GM19455 (cell line): ENCODE results near the gene KCNJ3.

Experiments
- ATAC-seq: cut with Tn5 transposase; IDR thresholded peaks from one replicate; pipeline ENCODE4 v1.9.1; 2021; ENCODE audit not compliant: unreplicated experiment

The KCNJ3 gene

DNA sequence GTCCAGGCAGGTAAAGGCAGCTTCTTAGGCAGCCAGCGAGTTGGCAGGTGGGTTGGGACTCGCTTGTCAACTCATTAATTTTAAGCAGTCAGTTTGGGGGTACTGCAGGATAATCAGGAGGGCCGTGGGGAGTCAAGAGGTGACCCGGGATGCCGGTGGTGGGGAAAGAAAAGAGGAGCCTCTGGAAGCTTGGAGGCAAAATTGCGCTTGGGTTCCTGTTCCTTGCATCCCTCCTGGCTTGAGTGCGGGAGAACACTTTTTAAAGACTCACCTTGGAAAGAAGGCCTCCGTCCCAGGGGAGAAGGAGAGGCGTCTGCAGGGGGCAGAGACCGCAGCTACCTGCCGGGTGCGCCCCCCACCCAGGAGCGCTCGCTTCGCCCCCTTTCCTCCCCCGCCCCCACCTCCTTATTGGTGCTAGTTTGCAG, at the start of gene KCNJ3:
TSS of gene KCNJ3 (plus strand) at position 400 of the 425 bp plus-strand sequence. CDS start 81 bp downstream, outside the sequence.
- no peak for ATAC-seq

GRCh38 chr2:154655499-154655898, 43.0 kb upstream of the KCNJ3 start:
- no peak for ATAC-seq

GRCh38 chr2:154658854-154659253, 39.6 kb upstream of the KCNJ3 start:
- ATAC-seq = no peak

- ATAC-seq = no peak
Observed at GRCh38 chr2:154664248-154664647, 34.2 kb upstream of the KCNJ3 start.

DNA sequence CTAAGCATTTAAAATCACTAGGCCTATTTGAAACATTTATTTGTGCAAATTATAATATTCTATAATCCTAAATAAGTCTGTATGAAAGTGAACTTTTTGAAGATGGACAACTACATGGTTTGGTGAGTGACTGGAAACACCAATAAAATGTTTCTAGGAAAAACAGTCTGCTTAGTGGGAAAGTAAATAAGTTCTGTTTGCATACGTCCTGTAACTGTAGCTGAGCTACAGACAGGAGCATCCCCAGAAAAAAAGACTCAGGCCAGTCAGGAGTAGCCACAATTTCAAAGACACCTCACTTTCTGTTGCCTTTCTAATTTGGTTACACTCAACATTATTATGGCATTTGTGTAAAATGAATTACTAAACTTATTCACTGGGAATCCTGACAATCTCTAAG, 28.4 kb upstream of the KCNJ3 start:
- ATAC-seq = no peak

DNA sequence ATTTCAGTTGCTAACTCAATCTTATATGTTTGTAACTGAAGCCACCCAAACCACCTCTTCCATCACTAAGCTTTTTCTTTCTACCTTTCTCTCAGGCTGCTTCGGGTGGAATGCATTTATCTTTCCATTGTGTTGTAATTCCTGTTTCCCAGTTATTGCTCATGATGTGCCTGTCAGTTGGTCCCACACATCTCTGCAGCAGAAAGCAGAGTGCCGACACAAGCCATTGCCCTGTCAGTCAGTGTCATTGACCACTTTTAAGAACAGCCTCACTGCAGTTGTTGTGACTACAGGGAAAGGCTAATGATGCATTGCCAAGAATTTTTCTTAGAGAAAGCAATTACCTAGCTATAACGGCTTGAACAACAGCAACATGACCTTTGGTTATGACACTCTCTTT, 24.8 kb upstream of the KCNJ3 start:
- no peak for ATAC-seq

DNA sequence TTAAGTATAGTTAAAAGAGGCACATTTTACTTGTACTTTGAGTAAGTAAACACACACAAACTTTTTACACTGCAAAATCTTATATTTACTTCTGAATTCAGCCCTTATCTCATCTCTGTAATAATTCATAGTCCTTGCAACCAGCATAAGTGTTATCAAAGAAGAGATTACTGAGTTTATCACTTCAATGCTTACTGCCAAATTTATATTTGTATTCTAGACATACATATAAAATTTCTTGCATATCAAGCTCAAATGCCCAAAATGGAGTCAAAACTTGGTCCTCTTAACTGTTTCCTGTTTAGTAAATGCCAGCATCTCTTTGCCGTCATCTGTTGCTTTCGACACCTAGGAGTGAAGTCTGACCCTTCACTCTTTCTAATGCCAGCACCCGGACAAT, 21.1 kb upstream of the KCNJ3 start:
- no peak for ATAC-seq

DNA sequence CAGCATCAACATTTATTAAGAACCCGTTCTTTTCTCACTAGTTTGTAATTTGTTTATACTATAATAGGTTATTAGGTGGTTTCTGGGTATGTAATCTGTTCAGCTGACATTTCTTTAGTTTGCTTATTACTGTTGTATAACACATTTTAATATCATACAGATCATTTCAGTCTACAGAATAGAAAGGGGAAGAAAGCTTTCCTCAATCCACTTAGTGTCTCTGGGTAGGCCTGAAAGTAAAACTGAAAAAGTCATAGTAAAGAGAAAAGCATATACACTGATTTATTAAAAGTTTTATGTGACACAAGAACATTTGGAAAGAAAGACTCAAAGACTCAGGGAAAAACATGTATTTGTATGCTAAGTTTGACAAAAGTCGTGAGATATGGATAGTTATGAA, 16.8 kb upstream of the KCNJ3 start:
- ATAC-seq = no peak

- ATAC-seq = no peak
Observed at GRCh38 chr2:154686162-154686561, 12.3 kb upstream of the KCNJ3 start.

- no peak for ATAC-seq
Observed at GRCh38 chr2:154688373-154688772, 10.1 kb upstream of the KCNJ3 start.

DNA sequence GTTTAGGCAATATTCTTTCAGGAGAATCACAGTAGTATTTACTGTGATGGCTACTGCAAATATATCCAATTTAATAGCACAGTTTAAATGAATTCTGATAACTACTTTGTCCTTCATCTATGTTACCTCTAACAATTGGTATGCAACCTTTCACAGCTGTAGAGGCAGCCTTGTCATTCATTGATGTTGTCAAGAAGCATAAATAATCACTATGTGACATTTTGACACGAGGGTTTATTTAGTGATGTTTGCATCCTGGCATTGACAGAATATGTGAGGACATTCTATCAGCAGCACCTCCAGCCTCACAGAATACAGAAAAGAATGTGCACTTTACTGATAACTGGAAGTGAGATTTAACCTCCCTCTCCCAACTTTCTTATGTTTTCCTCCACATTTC, 9.3 kb upstream of the KCNJ3 start:
- ATAC-seq = no peak

DNA sequence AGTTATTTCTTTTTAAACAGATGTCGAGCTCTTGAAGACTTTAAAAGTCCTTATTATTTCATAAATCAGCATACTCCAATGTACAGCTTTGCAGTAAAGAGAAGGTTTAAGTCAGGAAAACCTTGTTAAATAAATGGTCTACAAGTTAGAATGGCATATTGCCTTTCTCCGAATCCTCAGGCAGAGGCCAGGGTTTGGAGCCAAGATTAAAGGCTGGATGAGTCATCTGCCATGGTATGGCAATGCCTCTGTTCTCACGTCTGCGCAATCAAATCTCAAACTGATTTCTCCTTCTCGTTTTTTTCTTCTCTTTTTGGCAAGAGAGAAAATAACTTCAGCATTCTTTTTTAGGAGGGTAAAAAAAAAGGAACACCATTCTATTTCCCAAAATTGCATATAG, 5.6 kb upstream of the KCNJ3 start:
- ATAC-seq = no peak

DNA sequence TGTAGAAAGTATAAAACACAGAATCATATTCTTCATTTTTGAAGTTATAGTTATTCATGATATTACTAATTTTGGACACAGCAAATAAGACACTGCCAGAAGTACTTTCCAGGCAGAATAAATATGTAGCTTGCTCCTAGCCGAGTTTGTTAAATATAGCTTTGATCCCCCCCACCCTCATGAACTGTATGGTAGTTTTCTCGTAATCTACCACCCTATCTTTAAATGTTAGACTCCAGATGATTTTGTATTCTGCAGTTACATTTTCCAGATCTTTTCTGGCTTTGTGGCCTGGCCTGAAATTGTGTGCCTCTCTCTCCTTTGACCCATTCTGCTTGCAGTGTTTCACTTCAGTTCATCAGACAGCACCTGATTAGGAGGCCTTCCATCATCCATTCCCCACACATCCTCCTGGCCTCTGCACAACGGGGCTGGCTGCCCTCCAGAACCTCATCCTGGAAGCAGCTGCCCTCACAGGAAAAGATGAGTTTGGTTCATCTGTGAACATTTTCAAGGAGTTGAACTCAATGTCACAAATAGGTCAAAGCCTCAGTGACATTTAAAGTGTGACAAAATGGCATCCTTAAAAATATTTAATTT, 4.7 kb upstream of the KCNJ3 start:
- ATAC-seq = no peak

DNA sequence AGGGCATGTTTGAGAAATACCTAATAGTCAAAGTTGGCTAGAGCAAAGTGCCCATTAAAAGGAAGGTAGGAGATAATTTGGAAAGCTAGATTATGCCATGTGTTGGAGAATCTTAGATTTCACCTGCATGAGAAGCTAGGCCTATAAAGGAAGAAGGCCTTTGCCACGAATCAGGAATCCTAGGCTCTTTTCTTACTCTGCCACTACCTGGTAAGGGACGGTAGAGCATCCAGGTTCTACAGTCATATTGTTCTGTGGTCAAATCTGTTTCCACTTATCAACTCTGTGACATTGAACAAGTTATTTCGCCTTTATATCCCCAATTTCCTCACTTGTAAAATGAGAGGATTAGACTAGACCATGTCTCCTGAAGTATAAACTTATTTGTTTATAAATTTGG, 3.6 kb upstream of the KCNJ3 start:
- no peak for ATAC-seq

DNA sequence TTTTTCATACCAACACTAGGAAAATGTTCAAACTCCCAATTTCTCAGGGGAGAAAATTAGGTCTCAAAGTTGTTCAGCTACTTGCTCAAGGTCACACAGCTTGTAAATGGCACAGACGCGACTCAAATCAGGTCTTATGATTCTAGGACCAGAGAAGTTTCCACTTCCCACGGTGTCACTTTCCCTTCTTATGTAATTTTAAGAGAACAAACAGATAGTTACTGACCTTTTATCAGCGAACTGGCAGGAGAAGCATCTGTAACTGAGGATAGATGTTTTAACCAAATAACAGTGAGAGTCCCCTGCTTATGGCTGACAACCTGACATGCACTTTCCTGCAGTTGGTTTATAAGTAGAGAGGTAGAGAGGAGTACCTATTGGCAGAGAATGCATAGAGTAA, 2.1 kb upstream of the KCNJ3 start:
- no peak for ATAC-seq

- no peak for ATAC-seq
Observed at GRCh38 chr2:154696810-154697417, 1.6 kb upstream of the KCNJ3 start.

DNA sequence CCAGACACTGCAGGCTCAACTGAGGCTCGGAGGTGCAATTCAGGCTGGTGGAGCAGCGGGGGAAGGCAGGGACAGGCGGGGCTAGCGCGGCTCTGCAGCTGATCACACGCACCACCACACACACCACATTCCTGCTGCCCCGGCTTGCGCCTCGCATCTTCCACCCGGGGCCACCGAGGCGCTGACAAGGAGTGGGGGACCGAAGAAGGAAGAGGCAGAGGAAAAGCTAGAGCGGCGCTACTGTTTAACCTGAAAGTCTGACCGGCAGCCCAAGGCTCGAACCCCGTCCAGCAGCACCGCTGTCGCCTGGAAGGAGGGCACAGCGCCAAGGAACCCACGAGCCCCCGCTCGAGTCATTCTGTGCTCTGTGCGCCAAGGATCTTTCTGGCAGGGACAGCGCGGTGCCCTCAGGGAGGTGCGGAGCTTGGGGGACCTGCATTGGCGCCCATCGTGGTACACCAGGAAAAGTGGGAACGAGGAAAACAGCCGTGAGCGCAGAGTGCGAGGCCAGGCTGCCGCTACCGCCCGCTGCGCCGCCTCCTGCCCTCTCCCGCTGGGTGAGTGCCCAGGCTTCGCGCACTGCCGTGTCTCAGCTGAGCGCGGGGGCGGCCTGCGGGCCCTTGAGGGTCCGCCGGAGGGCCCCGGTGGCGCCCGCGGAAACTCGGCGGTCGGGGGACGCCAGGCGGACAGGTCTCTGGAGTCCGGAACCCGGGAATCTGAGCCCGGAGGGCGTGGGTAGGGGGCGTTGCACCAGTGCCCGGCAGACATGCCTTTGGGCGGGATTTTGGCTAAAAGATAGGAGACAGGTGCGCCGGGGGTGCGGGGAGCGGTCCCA, 860 bp upstream of the KCNJ3 start:
- ATAC-seq = no peak

DNA sequence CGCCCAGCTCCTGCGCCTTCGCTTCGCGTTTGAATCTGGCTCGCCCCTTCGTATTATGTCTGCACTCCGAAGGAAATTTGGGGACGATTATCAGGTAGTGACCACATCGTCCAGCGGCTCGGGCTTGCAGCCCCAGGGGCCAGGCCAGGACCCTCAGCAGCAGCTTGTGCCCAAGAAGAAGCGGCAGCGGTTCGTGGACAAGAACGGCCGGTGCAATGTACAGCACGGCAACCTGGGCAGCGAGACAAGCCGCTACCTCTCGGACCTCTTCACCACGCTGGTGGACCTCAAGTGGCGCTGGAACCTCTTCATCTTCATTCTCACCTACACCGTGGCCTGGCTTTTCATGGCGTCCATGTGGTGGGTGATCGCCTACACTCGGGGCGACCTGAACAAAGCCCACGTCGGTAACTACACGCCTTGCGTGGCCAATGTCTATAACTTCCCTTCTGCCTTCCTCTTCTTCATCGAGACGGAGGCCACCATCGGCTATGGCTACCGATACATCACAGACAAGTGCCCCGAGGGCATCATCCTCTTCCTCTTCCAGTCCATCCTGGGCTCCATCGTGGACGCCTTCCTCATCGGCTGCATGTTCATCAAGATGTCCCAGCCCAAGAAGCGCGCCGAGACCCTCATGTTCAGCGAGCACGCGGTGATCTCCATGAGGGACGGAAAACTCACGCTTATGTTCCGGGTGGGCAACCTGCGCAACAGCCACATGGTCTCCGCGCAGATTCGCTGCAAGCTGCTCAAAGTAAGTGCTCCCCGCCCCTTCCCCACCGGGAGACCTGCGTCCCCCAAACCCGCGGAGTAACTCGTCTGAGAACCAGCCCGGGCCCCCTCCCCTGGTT, 453 bp downstream of the KCNJ3 start:
- no peak for ATAC-seq

- ATAC-seq = no peak
Observed at GRCh38 chr2:154699575-154699930, 1.1 kb downstream of the KCNJ3 start.

GRCh38 chr2:154700136-154700535, 1.6 kb downstream of the KCNJ3 start:
- no peak for ATAC-seq

GRCh38 chr2:154704991-154705390, 6.5 kb downstream of the KCNJ3 start:
- ATAC-seq = no peak
